Skeletal muscle satellite cell (primary cell): Measurements from ENCODE around the gene UBE3B.

Source experiments
- H3K27me3 ChIP-seq: 2 replicates; pipeline ENCODE4 v1.7.0; 2013; ENCODE audit warnings: low read length; ENCODE audit not compliant: control insufficient read depth, insufficient read depth
- H3K36me3 ChIP-seq: 2 replicates; pipeline ENCODE4 v1.7.0; 2013; ENCODE audit warnings: mild to moderate bottlenecking, control low read depth, low read length; ENCODE audit not compliant: insufficient read depth
- H3K4me1 ChIP-seq: 2 replicates; pipeline ENCODE4 v1.7.0; 2013; ENCODE audit warnings: low read length; ENCODE audit not compliant: control insufficient read depth, insufficient read depth
- H3K4me2 ChIP-seq: 2 replicates; pipeline ENCODE4 v1.7.0; 2013; ENCODE audit warnings: mild to moderate bottlenecking, low read length
- H3K4me3 ChIP-seq: 2 replicates; pipeline ENCODE4 v1.7.0; 2013; ENCODE audit warnings: low read length
- H3K9ac ChIP-seq: 2 replicates; pipeline ENCODE4 v1.7.0; 2013; ENCODE audit warnings: mild to moderate bottlenecking, low read depth, low read length, moderate library complexity
- H3K9me3 ChIP-seq: replicated peaks from 2 replicates; pipeline ENCODE4 v1.7.0; 2013; ENCODE audit warnings: mild to moderate bottlenecking, control low read depth, low read length

UBE3B gene

GRCh38 chr12:109502332-109502731 lies 24.9 kb downstream of the UBE3B start:
- Histone ChIP-seq H3K4me1 (no peaks in the 10 kb centered on the region), H3K36me3 (peaks cover 83% of the 10 kb centered on the region), H3K27me3 (no peaks in the 10 kb centered on the region), H3K4me2 (no peak overlapping the region), H3K4me3 (no peak overlapping the region), H3K9ac (no peak overlapping the region), H3K9me3 (no peaks in the 10 kb centered on the region)

- H3K4me2 ChIP-seq = no peak overlapping the region
- no peak overlapping the region for H3K9ac ChIP-seq
- no peak overlapping the region for H3K4me3 ChIP-seq
- H3K36me3 ChIP-seq = peaks cover 81% of the 10 kb centered on the region
- H3K9me3 ChIP-seq = no peaks in the 10 kb centered on the region
- no peaks in the 10 kb centered on the region for H3K27me3 ChIP-seq
- H3K4me1 ChIP-seq = no peaks in the 10 kb centered on the region
These were observed 26.2 kb downstream of the UBE3B start for GRCh38 chr12:109503611-109504010.

GRCh38 chr12:109504068-109504467 lies 26.6 kb downstream of the UBE3B start:
- Histone ChIP-seq H3K4me1 (no peaks in the 10 kb centered on the region), H3K9ac (no peak overlapping the region), H3K9me3 (no peaks in the 10 kb centered on the region), H3K4me2 (no peak overlapping the region), H3K36me3 (peaks cover 79% of the 10 kb centered on the region), H3K27me3 (no peaks in the 10 kb centered on the region), H3K4me3 (no peak overlapping the region)

GRCh38 chr12:109510196-109510595 lies 32.8 kb downstream of the UBE3B start:
- no peak overlapping the region for H3K4me2 ChIP-seq
- H3K4me3 ChIP-seq = no peak overlapping the region
- peaks cover 79% of the 10 kb centered on the region for H3K36me3 ChIP-seq
- no peaks in the 10 kb centered on the region for H3K9me3 ChIP-seq
- H3K27me3 ChIP-seq = no peaks in the 10 kb centered on the region
- H3K4me1 ChIP-seq = no peaks in the 10 kb centered on the region
- no peak overlapping the region for H3K9ac ChIP-seq

- Histone ChIP-seq H3K9ac (no peak overlapping the region), H3K27me3 (no peaks in the 10 kb centered on the region), H3K36me3 (peaks cover 79% of the 10 kb centered on the region), H3K4me1 (no peaks in the 10 kb centered on the region), H3K4me2 (no peak overlapping the region), H3K4me3 (no peak overlapping the region), H3K9me3 (no peaks in the 10 kb centered on the region)
These were observed 35.2 kb downstream of the UBE3B start for GRCh38 chr12:109512608-109513007.

- H3K4me2 ChIP-seq = no peak overlapping the region
- H3K9ac ChIP-seq = no peak overlapping the region
- no peaks in the 10 kb centered on the region for H3K9me3 ChIP-seq
- no peaks in the 10 kb centered on the region for H3K27me3 ChIP-seq
- no peaks in the 10 kb centered on the region for H3K4me1 ChIP-seq
- no peak overlapping the region for H3K4me3 ChIP-seq
- peaks cover 77% of the 10 kb centered on the region for H3K36me3 ChIP-seq
These were observed 35.6 kb downstream of the UBE3B start for GRCh38 chr12:109513051-109513450.

- Histone ChIP-seq H3K27me3 (no peaks in the 10 kb centered on the region), H3K4me3 (no peak overlapping the region), H3K4me2 (no peak overlapping the region), H3K9ac (no peak overlapping the region), H3K4me1 (peaks cover 2% of the 10 kb centered on the region), H3K36me3 (peaks cover 70% of the 10 kb centered on the region), H3K9me3 (no peaks in the 10 kb centered on the region)
These were observed 36.5 kb downstream of the UBE3B start for GRCh38 chr12:109513977-109514376.

- Histone ChIP-seq H3K9me3 (no peaks in the 10 kb centered on the region), H3K4me1 (peaks cover 11% of the 10 kb centered on the region), H3K4me2 (no peak overlapping the region), H3K9ac (no peak overlapping the region), H3K27me3 (no peaks in the 10 kb centered on the region), H3K4me3 (no peak overlapping the region), H3K36me3 (peaks cover 62% of the 10 kb centered on the region)
These were observed 40.2 kb downstream of the UBE3B start for GRCh38 chr12:109517619-109518018.

- peak overlapping the region; percentile 49 for H3K9ac ChIP-seq
- peaks cover 61% of the 10 kb centered on the region for H3K36me3 ChIP-seq
- H3K27me3 ChIP-seq = no peaks in the 10 kb centered on the region
- H3K4me1 ChIP-seq = peaks cover 11% of the 10 kb centered on the region
- peak overlapping the region; percentile 48 for H3K4me2 ChIP-seq
- no peak overlapping the region for H3K4me3 ChIP-seq
- no peaks in the 10 kb centered on the region for H3K9me3 ChIP-seq
These were observed 41.6 kb downstream of the UBE3B start for GRCh38 chr12:109518820-109519665.

GRCh38 chr12:109519787-109520186 lies 42.4 kb downstream of the UBE3B start:
- Histone ChIP-seq H3K4me3 (no peak overlapping the region), H3K27me3 (no peaks in the 10 kb centered on the region), H3K4me1 (peaks cover 11% of the 10 kb centered on the region), H3K9ac (peak overlapping the region; percentile 40), H3K9me3 (no peaks in the 10 kb centered on the region), H3K36me3 (peaks cover 63% of the 10 kb centered on the region), H3K4me2 (no peak overlapping the region)

- Histone ChIP-seq H3K27me3 (no peaks in the 10 kb centered on the region), H3K9me3 (no peaks in the 10 kb centered on the region), H3K4me1 (peaks cover 11% of the 10 kb centered on the region), H3K4me2 (no peak overlapping the region), H3K4me3 (no peak overlapping the region), H3K36me3 (peaks cover 62% of the 10 kb centered on the region), H3K9ac (no peak overlapping the region)
These were observed 44.4 kb downstream of the UBE3B start for GRCh38 chr12:109521831-109522230.

GRCh38 chr12:109523071-109523470 lies 45.6 kb downstream of the UBE3B start:
- Histone ChIP-seq H3K27me3 (no peaks in the 10 kb centered on the region), H3K36me3 (peaks cover 60% of the 10 kb centered on the region), H3K4me3 (no peak overlapping the region), H3K4me1 (peaks cover 11% of the 10 kb centered on the region), H3K9me3 (no peaks in the 10 kb centered on the region), H3K9ac (no peak overlapping the region), H3K4me2 (no peak overlapping the region)
